ENCODE measurements around the gene JUNB. TPM values are rescaled to one million over a fixed set of nuclear protein-coding genes. Genes with fewer than 3 reads are reported as not detected.

Gene JUNB
- total RNA-seq, 3 donors from 2014 or later, result 108 to 581 (median 320) TPM

DNA sequence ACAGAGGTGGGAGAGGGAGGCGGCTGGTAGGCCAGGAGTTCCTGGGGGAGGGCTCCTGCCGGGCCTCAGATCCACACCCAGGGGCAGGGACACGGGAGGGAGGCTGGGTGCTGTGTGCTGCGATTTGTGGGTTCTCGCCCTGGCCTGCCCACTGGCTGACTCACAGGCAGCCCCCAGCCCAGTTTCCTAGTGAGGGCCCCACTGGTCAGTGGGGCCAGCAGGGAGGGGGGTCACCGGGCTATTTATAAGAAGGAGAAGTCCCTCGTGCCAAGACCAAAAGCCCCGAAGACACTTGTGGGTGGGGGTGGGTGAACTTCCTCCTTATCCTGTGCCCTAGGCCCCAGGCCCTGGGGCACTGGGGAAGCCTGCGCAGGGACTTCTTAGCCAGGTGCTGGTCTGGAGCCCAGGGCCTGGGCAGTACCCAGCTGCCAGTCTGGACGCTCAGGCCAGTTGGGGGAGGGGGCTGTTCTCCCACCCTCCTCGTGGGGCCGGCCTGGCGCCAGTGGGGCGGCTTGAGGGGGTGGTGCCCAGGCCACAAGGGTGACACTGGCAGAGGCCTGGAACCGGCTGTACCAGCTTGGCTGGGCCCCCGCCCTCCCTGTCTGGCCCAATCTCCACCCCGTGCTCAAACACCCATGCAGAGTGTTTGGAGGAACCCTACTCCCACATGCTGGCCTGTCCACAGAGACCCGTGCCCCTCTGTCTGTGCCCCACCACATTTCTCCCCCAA, 5.0 kb upstream of the JUNB start:
- intact Hi-C loops (cut with DNase I; ENCODE audit: low total_unique reads), result no loop called here
- TF ChIP-seq POLR2A (IDR thresholded peaks at IDR 0.05) (no peak), POLR2AphosphoS5 (IDR thresholded peaks at IDR 0.05) (peak in 1 of 3 donors; percentile 12)
- TF ChIP-seq, protein P1, sequence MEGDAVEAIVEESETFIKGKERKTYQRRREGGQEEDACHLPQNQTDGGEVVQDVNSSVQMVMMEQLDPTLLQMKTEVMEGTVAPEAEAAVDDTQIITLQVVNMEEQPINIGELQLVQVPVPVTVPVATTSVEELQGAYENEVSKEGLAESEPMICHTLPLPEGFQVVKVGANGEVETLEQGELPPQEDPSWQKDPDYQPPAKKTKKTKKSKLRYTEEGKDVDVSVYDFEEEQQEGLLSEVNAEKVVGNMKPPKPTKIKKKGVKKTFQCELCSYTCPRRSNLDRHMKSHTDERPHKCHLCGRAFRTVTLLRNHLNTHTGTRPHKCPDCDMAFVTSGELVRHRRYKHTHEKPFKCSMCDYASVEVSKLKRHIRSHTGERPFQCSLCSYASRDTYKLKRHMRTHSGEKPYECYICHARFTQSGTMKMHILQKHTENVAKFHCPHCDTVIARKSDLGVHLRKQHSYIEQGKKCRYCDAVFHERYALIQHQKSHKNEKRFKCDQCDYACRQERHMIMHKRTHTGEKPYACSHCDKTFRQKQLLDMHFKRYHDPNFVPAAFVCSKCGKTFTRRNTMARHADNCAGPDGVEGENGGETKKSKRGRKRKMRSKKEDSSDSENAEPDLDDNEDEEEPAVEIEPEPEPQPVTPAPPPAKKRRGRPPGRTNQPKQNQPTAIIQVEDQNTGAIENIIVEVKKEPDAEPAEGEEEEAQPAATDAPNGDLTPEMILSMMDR (IDR thresholded peaks at IDR 0.05), result no peak
- no peaks in the 10 kb centered on the region for H3K9me3 ChIP-seq
- no peaks in the 10 kb centered on the region for H3K36me3 ChIP-seq
- peaks cover 18 to 44% of the 10 kb centered on the region in 2 donors for H3K4me1 ChIP-seq
- peak; percentile 82 to 87 for DNase-seq (ENCODE audit: low spot score in 2 of 2)
- H3K27ac ChIP-seq, result peak overlapping the region; percentile 98 to 100
- peak overlapping the region in 1 of 3 donors; percentile 39 for H3K4me3 ChIP-seq
- H3K27me3 ChIP-seq, result no peaks in the 10 kb centered on the region

DNA sequence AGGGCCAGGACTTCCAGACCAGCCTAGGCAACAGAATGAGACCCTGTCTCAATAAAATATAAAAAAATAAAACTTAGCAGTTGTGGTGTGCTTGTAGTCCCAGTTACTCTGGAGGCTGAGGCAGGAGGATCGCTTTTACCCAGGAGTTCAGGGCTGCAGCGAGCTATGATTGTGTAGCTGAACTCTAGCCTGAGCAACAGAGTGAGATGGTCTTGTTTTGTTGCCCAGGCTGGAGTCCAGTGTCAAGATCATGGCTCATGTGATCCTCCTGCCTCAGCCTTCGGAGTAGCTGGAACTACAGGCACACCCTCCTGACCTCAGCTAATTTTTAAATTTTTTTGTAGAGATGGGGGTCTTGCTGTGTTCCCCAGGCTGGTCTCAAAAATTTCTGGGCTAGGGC, 4.3 kb upstream of the JUNB start:
- no peak overlapping the region for H3K4me3 ChIP-seq
- no peaks in the 10 kb centered on the region for H3K27me3 ChIP-seq
- H3K9me3 ChIP-seq, result no peaks in the 10 kb centered on the region
- H3K4me1 ChIP-seq, result peaks cover 18 to 44% of the 10 kb centered on the region in 2 donors
- TF ChIP-seq POLR2AphosphoS5 (IDR thresholded peaks at IDR 0.05) (no peak), POLR2A (IDR thresholded peaks at IDR 0.05) (no peak)
- TF ChIP-seq, protein P1 (IDR thresholded peaks at IDR 0.05), result no peak
- no peak for DNase-seq (ENCODE audit: low spot score in 2 of 2)
- peak overlapping the region; percentile 98 to 100 for H3K27ac ChIP-seq
- H3K36me3 ChIP-seq, result no peaks in the 10 kb centered on the region
- intact Hi-C loops (cut with DNase I; ENCODE audit: low total_unique reads), result no loop called here

DNA sequence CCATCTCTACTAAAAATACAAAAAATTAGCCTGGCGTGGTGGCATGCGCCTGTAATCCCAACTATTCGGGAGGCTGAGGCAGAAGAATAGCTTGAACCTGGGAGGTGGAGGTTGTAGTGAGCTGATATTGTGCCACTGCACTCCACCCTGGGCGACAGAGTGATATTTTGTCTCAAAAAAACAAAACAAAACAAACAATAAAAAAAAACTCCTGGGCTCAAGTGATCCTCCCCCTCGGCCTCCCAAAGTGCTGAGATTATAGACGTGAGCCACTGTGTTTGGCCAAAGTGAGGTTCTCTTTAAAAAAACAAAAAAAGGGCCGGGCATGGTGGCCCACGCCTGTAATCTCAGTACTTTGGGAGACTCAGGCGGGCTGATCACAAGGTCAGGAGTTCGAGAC, 3.8 kb upstream of the JUNB start:
- TF ChIP-seq, protein P1 (IDR thresholded peaks at IDR 0.05), result no peak
- TF ChIP-seq POLR2AphosphoS5 (IDR thresholded peaks at IDR 0.05), result no peak
- no peak for TF ChIP-seq POLR2A (IDR thresholded peaks at IDR 0.05)
- Histone ChIP-seq H3K27ac (peak overlapping the region; percentile 98 to 100), H3K36me3 (no peaks in the 10 kb centered on the region), H3K4me3 (no peak overlapping the region), H3K9me3 (no peaks in the 10 kb centered on the region), H3K4me1 (peaks cover 18 to 44% of the 10 kb centered on the region in 2 donors), H3K27me3 (no peaks in the 10 kb centered on the region)
- intact Hi-C loops (cut with DNase I; ENCODE audit: low total_unique reads), result no loop called here
- no peak for DNase-seq (ENCODE audit: low spot score in 2 of 2)

DNA sequence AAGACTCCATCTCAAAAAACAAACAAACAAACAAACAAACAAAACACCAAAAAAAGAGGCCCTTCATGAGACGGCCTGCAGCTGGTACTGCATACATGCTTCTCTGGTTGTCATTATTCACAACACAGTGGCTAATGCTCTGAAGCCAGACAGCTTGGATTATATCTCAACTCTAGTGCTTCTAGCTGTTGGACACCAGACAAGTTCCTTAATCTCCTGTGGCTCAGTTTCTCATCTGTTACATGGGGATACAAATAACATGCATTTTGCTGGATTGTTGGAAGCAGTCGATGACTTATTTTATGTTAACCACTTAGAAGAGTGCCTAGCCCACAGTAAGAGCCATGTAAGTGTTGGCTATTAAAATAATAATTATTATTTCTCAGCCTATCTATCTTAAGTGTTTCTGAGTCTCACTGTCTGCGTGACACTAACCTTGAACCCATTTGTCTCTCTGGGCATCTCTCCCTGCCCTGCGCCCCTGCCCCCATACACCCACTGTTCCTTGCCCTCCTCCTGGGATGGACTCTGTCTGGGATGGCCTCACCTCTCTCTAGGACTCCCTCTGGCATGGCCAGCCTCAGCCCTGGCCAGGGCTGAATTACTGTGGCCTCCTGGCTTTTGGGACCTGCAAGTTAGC, 3.1 kb upstream of the JUNB start:
- intact Hi-C loops (cut with DNase I; ENCODE audit: low total_unique reads), result no loop called here
- H3K4me3 ChIP-seq, result peak overlapping the region; percentile 92 to 100 (median 95)
- no peaks in the 10 kb centered on the region for H3K36me3 ChIP-seq
- H3K9me3 ChIP-seq, result no peaks in the 10 kb centered on the region
- TF ChIP-seq POLR2A (IDR thresholded peaks at IDR 0.05) (no peak), POLR2AphosphoS5 (IDR thresholded peaks at IDR 0.05) (no peak)
- TF ChIP-seq, protein P1 (IDR thresholded peaks at IDR 0.05), result no peak
- H3K27me3 ChIP-seq, result no peaks in the 10 kb centered on the region
- DNase-seq (ENCODE audit: low spot score in 2 of 2), result no peak
- peaks cover 17 to 44% of the 10 kb centered on the region in 2 donors for H3K4me1 ChIP-seq
- H3K27ac ChIP-seq, result peak overlapping the region; percentile 98 to 100

DNA sequence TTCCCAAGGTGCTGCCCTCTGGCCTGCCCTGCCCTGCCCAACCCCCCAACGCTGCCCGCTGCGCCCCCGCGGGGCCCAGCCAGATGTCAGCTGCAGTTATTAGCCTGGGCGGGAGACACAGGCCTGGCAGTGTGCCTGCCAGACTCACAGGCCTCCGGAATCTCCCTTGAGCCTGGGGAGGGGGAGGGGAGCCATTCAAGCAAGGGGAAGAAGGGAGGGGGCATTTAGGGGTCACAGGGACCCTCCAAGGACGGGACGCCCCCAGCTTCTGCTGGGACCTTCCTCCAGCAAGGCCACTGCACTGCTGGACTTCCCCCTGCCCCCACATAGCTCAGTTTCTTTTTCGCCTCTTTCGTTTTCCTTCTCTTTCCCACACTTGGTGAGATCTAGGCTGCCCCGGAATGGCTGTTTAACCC, 2.6 kb upstream of the JUNB start:
- intact Hi-C loops (cut with DNase I; ENCODE audit: low total_unique reads), result no loop called here
- H3K27ac ChIP-seq, result peak overlapping the region; percentile 98 to 100
- DNase-seq (ENCODE audit: low spot score in 2 of 2), result peak in 1 of 2 donors; percentile 72
- H3K9me3 ChIP-seq, result no peaks in the 10 kb centered on the region
- H3K36me3 ChIP-seq, result no peaks in the 10 kb centered on the region
- no peaks in the 10 kb centered on the region for H3K27me3 ChIP-seq
- H3K4me3 ChIP-seq, result peak overlapping the region; percentile 92 to 100 (median 95)
- H3K4me1 ChIP-seq, result peaks cover 12 to 40% of the 10 kb centered on the region in 2 donors
- TF ChIP-seq POLR2AphosphoS5 (IDR thresholded peaks at IDR 0.05) (peak in 2 of 3 donors; percentile 12 to 18), POLR2A (IDR thresholded peaks at IDR 0.05) (no peak)

All from breast epithelium (tissue), 4 donors.